ENCODE measurements around the gene TIAL1. TPM values are rescaled to one million over a fixed set of nuclear protein-coding genes. Genes with fewer than 3 reads are reported as not detected.

The TIAL1 gene
- total and polyA plus RNA-seq, 2 of the 13 experiments (the other 11 are each of a cell fraction or from before 2014, with no cell fraction given) = 31.5 to 148 TPM

DNA sequence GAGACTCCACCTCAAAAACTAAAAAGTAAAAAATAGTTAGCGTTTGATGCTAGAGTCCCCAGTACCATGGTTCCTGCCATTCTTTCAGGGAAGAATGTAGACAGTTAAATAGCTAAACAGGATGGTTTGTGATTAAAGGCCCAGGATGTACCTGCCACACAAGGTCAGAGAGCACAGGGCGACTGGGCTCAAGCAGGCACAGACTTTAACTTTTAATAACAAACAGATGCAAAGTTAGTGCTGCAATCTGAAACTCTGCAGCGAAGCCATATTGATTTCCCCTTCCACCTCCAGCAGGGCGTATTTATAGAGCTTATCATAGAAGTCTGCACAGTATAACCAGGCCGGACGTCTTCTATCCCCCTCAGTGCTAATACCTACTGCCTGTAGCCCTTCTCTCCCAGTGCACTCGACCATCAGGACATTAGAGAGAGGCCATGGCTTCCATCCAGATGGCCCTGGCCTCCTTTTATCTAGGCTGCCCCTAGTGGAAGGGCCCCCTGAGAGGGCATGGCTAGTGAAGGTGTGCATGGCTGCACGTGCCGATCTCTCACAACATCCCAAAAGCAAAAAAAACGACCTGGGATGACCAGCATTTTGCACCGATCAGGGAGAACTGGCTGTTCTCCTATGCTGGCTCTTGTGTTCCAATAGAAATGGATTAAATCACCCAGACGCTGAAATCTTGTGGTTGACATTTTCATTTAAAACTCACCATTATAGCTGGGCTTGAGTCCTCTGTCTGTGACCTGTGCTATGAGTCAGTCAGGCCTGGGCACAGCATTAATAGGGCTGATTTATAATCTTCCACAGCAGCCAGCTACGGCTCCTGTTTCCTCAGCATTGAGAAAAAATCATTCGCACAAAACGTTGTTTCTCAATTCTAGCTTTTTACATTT, 46.8 kb upstream of the TIAL1 start (continued):
- TF ChIP-seq ADNP (CRISPR knock-in tag; IDR thresholded peaks at IDR 0.05) (no peak), DNMT1 (CRISPR knock-in tag; IDR thresholded peaks at IDR 0.05) (no peak)
- TF ChIP-seq, protein P1, sequence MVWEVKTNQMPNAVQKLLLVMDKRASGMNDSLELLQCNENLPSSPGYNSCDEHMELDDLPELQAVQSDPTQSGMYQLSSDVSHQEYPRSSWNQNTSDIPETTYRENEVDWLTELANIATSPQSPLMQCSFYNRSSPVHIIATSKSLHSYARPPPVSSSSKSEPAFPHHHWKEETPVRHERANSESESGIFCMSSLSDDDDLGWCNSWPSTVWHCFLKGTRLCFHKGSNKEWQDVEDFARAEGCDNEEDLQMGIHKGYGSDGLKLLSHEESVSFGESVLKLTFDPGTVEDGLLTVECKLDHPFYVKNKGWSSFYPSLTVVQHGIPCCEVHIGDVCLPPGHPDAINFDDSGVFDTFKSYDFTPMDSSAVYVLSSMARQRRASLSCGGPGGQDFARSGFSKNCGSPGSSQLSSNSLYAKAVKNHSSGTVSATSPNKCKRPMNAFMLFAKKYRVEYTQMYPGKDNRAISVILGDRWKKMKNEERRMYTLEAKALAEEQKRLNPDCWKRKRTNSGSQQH (CRISPR knock-in tag; IDR thresholded peaks at IDR 0.05; ENCODE audit: low read depth) = no peak
- TF ChIP-seq, protein P2, sequence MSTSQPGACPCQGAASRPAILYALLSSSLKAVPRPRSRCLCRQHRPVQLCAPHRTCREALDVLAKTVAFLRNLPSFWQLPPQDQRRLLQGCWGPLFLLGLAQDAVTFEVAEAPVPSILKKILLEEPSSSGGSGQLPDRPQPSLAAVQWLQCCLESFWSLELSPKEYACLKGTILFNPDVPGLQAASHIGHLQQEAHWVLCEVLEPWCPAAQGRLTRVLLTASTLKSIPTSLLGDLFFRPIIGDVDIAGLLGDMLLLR (CRISPR knock-in tag; IDR thresholded peaks at IDR 0.05) = no peak

DNA sequence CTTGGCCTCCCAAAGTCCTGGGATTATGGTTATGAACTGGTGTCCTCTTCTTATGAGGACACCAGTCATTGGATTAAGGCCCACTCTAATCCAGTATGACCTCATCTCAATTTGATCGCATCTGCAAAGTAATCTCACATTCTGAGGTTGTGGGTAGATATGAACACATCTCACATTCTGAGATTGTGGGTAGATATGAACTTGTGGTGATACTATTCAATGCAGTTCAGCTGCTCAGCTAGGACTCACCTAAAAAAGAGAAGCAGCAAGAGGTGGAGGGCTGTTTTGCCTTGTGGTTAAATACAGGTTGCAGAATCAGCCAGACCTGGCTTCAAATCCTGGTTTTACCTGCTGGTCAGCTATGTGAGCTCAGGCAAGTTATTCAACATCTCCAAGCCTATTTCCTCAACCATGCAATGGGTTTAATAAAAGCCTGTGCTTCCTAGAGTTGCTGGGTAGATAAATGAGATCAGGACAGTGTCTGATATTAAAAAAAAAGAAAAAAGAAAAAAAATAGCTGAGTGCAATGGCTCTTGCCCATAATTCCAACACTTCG, 45.9 kb upstream of the TIAL1 start:
- Histone ChIP-seq H3K4me3 (replicated peaks in 1 of 3; ENCODE audit: insufficient read depth in 1 of 3, low read depth in 2 of 3, low read length in 3 of 3) (no peak overlapping the region), H3K4me1 (ENCODE audit: insufficient read depth, low read length) (peaks cover 79% of the 10 kb centered on the region), H3K79me2 (ENCODE audit: insufficient read depth, low read length) (no peaks in the 10 kb centered on the region), H3K27me3 (ENCODE audit: control insufficient read depth in 1 of 2, insufficient read depth in 2 of 2, low read length in 2 of 2) (no peaks in the 10 kb centered on the region; a peak in 1 of 5 replicates), H3K4me2 (ENCODE audit: low read depth, low read length) (peak overlapping the region; percentile 72; the same call in 1 of the 2 replicates), H3K36me3 (replicated peaks in 1 of 2; ENCODE audit: control insufficient read depth in 1 of 2, insufficient read depth in 2 of 2, low read length in 2 of 2) (no peaks in the 10 kb centered on the region), H3K9me3 (ENCODE audit: low read length) (no peaks in the 10 kb centered on the region), H4K20me1 (ENCODE audit: insufficient read depth, low read length) (no peaks in the 10 kb centered on the region), H3K27ac (ENCODE audit: extremely low read length, insufficient read depth, low read length) (no peak overlapping the region), H2AFZ (ENCODE audit: low read length) (no peak overlapping the region), H3K9ac (ENCODE audit: insufficient read depth, low read depth, low read length) (no peak overlapping the region)
- 89% methylated on average over 2 of the region's 2 CpGs for WGBS (ENCODE audit: low lambda C conversion rate)
- no TSS peak for BruUV-seq (replicated peaks)
- POLR2A ChIA-PET = interaction anchor here (1.0 to 1.3 kb wide), 4 partner anchors 9 to 231 kb away, joined by 3 to 4 read pairs (median 4); partner anchors contain the start of genes BAG3 and MCMBP
- peak; percentile 45 for TF ChIP-seq ATF7 (IDR thresholded peaks at IDR 0.05)
- no peak for TF ChIP-seq ATF7 (CRISPR knock-in tag; IDR thresholded peaks at IDR 0.05)
- no peak for TF ChIP-seq NCOA2 (CRISPR knock-in tag; IDR thresholded peaks at IDR 0.05)
- in situ Hi-C loops (cut with HindIII; ENCODE audit: extremely low pct_ligation_motif_present, low pct_unique_long_range_greater_than_20kb) (no loop called here), intact Hi-C loops (cut with micrococcal nuclease; ENCODE audit: unreplicated experiment) (loop anchor here (2.0 kb wide), 1 partner anchor 34 kb away; no protein-coding TSS in a partner anchor)
- ATAC-seq (no peak), FAIRE-seq (no peak), DNase-seq (ENCODE audit: low spot score) (no peak)
- CTCF ChIA-PET (ENCODE audit: low intra/inter-chr PET ratio, low total read pairs) = no interaction called here

Measured in HepG2 (cell line).